ENCODE data around the gene LRP1B.
A peak's percentile ranks its signal among the peaks of the same experiment; 100 is the strongest.

LRP1B gene

DNA sequence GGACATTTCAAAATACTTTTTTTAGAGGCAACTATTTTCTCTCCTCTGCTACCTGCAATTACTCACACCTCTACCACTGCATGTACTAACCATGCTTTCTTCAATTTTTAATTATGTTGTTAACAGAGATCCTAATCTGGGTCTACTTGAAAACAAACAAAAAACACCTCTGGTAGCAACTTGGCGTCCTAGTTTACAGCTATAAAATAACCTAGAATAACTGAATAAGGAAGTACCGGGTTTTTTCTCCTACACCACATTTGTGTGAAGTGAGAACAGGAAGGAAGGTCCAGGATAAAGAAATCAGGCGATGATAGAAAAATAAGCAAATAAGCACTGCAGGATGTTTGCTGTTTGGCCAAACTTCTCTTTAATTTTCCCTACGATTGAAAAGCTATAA is 633.5 kb downstream of the LRP1B start:
- no peak for DNase-seq

DNA sequence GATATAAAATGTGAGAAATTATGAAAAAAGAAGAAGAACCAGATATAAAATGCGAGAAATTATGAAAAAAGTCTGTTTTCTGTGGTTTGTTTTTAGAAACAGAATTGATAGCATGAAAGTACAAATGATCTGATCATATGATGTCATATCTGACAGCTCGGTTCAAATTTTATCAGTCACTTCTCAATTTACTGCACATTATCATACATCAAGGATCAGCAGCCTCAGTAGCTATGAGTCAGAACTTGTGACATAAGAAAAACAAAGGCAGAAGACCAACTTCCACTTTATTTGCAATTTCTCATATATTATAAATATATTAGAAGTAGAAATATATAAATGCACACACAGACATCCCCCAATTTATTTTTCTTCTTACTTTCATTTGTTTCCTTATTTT is 634.0 kb downstream of the LRP1B start:
- DNase-seq: no peak

DNA sequence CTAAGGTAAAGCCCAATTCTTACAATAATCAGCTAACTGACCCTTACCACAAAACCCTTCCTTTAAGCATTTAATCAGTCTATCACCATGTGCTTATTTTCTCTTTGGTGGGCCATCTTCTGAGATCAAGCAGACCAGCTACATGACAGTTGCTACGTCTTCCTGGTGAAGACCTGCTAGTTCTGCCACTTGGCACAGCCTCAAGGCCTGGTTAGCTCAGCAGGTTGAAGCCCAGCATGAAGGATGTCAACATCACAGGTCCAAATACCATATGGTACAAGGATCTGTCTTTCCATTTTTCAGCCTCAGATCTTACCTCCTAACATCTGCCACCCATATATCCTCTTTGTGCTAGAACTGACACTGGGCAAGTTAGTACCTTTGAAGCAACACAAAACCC is 636.9 kb downstream of the LRP1B start:
- DNase-seq: no peak

DNA sequence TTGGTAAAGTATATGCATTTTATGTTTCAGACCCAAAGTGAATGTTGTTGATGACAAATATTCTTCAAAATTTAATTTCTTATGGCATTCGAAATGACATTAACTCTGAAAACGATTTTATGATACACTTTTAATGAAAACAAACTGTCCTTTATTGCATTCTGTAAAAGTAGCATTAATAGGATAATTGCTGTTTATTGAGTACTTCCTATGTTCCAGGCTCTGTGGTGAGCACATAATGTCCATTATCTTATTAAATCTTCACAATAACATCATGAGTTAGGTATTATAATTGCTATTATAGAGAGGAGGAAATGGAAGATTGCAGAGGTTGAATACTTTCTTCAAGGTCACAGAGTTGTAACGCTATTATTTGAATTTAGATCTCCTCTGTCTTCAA is 638.0 kb downstream of the LRP1B start:
- DNase-seq: no peak

DNA sequence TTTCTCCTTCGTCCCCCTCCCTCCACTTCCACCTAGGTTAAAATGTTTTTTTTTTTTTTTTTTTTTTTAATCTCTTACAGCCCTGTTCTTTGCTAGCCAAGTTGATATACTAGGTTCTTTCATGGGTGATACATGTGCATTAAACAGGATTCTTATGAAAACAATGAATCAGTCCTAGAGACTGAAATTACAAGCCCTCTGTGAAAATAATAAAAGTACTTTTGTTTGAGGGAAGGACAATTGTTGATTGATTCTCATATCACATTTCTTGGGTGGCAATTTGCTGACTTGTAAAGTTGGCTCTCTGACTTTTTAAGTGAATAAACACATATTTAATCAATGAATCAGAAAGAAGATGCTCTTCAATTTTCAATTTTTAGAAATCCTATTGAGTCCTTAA is 639.9 kb downstream of the LRP1B start:
- DNase-seq: no peak

DNA sequence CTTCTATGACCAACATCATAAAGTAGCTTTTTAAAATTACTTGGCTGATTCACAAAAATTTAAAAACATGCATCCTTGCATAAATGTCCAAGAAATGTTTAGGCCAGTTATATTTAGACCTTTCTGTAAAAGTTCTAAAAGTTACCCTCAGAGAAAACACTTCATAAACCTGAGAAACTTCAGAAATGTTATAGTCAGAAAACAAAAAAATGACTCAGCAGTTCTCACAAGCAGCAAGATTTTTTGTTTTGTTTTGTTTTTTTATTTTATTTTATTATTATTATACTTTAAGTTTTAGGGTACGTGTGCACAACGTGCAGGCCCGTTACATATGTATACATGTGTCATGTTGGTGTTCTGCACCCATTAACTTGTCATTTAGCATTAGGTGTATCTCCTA is 648.1 kb downstream of the LRP1B start:
- DNase-seq: no peak

DNA sequence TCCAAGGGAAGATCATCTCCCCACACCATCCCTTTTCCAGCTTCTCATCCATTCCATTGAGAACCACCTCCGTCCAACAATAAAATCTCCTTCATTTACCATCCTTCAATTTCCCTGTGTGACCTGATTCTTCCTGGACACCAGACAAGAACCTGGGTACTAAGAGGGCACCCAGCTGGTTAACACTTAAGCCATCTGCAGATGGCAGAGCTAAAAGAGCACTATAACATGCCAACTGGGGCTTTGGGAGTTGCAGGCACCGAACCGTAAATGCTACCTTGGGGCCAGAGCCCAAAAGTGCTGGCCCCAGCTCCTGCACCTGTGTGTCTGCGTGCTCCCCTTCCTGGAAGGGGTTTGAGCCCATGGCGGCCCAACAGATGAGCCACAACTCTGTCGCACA is 655.0 kb downstream of the LRP1B start:
- DNase-seq: no peak

DNA sequence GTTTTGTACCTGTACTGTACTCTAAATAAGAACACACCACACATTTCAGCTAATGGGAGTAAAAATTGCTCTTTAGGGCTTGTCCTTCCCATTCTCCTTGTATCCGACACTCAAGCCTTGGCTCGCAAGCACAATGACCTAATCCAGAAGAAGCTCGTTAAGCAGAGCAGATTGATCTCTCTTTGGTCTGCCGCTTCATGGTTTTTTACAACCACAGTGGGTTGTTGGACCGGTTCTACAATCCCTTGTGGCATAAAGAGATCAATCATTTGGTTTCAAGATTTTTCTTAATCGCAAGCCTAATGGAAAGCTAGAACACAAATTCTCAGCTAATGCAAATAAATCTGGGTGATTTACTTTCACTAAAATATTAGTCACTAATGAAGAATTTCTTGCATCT is 662.1 kb downstream of the LRP1B start:
- peak; percentile 91 for DNase-seq

DNA sequence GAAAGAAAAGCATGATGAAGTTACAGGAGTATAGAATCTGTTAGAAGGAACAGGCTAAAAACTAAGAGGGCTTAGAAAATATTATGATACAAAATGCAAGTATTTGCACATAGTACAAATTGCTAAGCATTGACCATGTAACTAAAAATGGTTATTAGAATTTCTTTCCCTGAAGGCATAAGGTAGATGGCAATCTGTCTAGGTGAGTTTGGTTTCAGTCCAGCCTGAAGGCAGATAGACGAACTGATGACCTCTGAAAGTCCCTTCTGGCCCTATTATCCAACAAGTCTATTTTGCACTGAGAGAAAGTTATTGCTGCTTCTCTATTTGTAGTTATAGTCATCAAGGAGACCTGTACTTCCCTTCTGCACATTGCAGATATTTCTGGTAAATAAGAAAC is 663.5 kb downstream of the LRP1B start:
- DNase-seq: no peak

DNA sequence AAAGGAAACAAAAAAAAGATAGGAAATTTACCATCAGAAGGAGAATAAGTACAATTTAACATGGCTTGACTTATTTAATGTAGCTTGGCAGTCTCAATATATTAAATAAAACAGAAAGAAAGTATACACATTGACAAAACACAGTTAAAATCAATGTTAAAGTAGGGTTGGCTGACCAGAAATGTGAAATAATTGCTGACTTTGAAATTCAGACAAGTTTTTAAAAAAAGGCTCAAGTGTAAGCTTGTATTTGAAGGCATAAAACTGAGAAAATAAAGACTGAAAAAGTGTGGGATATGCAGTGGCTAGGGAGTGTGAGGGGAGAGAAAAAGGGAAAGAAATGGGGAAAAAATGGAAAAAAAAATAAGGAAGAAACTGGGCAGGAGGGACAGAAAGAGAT is 665.8 kb downstream of the LRP1B start:
- DNase-seq: no peak

DNA sequence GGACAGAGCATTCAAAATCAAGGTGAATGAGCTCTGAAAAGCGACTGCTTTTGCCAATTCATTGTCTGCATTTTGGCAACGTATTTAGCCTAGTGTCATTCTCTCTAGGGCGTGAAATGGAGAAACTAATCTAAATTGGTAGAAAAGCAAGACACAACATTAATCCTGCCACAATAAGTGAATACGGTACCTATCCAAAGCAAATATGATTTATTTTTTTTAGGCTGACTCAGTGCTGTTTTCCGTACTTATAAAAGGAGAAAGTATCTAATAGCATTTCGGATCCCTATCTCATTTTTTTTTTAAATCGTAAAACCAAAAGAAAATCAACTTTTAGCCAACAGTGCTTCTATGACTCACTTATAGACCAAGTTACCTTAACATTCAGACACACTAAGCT is 672.5 kb downstream of the LRP1B start:
- no peak for DNase-seq

DNA sequence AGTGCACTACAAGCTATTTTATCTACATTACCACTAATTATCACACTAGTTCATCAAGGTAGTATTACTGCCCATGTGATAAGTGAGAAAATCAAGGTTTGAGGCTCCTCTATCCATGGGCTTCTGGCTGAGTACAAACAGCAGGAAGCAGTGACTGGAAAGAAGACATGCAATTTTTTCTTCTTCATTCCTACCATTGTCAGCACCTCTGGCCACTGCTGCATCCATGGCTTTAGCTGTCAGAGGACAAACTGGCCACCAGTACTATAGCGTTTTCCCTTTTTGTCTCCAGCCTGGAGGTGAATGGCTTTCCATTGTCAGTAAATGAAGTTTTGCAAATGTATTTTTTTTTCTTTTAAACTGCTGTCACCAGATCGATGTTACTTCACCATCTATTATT is 674.9 kb downstream of the LRP1B start:
- DNase-seq: no peak

DNA sequence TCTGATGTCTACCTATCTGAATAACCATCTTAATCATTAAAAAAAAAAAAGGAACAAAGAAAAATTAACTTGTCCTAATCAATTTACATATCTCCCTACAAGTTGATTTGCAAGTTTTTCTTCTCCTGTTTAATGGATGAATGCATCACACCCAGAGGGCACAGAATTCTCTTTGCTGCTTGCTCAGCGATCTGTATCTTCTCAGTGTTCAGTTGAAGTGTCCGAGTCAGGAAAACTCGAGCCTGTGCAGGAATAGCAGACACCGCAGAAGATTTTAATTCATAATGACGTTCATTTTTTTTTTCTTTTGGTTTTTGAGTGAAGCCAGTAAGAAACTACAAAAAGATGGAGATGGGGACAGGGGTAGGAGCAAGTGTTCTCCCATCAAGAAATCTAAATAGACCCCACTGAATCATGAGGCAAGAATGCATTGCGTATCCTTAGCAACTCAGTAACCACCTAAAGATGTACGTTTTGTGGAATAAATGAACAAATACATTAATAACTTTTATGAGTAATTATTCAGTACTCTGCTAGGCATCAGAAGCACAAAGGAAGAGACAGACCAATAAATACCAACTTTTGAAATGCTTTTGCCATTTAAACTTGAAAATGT is 675.5 kb downstream of the LRP1B start:
- peak; percentile 79 for DNase-seq

DNA sequence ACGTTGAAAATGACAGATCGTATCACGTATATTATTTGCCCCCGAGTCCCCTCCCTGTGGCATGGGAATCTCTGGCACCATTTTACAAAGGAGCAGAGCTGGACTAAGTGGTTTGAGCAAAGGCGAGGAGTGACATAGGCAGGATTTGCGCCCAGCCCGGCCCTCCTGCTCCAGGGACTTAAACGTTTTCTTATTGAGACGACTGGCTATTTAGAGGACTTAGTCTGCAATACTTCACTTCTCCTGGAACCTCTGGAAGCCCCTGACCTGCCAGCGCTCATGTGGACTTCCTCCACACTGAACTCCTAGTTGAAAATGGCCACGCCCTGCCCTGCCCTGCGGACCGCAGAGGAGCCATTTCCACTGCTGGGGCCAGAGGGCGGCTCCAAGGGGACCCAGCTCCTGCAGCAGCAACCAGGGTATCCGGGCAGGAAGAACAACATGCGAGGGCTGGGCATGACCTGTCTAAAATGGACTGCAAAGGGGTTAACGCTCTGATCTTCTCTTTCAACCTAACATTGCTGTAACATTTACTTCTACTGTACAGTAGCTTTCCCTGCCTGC is 690.7 kb downstream of the LRP1B start:
- DNase-seq: no peak

DNA sequence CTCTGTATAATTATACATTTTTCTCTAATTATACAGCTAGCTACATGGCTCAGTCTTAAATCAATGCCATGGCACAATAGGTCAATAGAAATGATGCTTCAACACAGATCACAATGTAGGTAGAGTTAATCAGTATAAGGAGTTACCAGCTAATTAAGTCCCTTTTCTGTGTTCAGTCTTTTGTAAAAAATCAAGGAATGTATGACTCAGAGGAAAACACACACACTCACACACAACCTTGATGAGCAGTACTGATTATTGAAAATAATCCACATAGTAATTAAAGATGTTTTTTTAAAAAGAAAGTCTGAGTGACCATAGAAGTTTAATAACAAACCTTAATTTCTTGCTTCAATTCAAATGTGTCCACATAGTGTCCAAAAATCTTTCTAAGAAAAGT is 691.3 kb downstream of the LRP1B start:
- no peak for DNase-seq

DNA sequence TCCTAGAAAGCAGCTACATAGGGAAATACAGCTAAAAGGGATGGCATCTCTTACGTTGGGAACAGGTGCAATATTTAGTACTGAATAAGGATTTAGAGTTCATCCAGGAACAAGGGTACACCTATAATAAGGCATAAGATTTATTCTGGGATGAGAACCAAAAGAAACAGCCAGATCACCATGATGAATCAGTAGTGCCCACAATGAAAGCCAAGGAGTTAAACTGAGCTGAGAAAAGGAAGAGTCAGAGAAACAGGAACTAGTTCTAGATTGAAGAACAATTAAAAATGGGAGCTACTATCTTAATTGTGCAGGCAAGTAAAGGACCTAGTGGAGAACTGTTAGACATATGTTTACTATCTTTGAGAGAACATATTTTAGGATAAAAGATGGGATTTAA is 692.3 kb downstream of the LRP1B start:
- DNase-seq: no peak

DNA sequence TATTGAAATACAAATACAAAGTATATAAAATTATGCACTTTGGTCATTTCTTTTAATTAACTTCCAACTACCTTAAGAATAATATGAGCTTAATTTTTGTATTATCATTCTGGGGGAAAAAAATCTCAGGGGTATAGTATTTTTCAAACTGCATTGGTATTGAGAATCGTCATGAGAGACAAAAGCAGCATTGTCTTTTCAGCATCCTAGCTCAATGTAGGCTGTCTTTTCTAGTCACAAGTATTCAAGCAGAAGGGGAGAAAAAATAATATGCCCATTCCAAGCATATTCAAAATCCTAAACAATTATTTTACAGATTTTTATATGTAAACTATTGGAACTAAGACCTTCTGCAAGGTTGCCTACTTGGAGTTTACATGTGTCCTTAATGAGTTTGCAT is 693.3 kb downstream of the LRP1B start:
- no peak for DNase-seq

DNA sequence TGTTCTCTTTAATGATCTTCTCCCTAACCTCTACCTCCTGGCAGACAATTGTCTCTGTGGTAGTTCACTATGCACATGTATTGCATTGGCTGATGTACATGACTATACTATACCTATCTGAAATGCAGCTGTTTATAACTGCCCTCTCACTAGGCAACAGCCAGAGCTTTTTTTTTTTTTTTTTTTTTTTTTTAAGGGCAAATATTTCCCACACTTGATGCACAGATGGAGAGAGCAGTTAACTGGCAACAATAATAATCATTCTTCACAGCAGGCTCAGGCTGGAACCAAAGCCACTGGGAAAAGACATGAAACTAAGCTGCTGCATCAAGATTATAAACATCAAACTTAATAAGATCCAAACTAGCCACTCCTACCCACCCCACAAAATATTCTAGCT is 707.7 kb downstream of the LRP1B start:
- DNase-seq: no peak

DNA sequence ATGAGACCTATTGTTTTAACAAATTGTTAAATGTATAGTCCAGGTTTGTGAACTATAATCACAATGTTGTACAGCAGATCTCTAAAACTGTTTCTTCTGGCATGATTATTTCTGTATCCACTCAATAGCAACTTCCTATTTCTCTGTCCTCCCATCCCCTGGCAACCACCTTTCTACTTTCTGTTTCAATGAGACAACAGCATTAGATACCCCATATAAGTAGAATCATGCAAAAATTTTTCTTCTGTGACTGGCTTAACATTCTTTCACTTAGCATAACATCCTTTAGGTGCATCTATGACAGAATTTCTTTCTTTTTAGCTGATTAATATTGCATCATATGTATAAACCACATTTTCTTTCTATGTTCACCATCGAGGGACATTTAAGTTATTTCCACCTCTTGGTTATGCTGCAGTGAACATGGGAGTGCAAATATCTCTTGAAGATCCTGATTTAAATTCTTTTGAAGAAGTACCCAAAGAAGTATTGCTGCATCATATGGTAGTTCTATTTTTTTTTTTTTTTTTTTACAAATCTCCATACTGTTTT is 713.5 kb downstream of the LRP1B start:
- no peak for DNase-seq

DNA sequence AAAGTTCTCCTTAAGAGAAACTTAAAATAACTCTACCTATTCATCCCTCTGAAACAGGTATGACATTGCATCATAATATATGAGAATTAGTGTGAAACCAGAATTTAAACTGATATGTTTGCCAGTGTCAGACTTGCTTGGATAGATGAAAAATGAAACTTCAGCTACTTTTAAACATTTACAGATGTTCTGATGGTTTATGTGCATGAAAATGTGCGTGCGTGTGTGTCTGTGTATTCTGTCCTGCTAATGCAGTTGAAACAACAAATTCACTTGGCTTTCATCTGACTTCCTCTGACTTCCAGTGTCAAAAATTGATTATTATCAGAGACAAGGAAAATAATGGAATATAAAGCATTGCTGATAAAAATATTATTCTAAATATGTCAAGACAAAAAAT is 719.4 kb downstream of the LRP1B start:
- no peak for DNase-seq

DNA sequence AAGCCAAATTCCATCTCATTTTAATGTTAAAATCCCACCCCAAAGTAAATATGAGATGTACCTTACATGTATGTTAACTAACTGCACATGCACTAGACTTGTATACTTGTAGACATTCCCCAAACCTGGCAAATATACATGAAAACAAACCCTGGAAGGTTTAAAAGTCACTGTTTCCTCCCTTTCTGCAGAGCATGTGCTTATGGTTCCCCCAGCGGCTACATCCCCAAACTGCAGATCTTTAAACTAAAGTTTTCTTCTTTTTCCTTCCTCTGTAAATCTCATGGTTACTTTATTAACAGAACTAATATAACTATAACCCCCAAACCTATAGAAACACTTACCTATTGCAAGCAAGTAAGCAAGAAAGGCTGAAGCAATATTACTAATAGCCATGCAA is 731.5 kb downstream of the LRP1B start:
- no peak for DNase-seq

DNA sequence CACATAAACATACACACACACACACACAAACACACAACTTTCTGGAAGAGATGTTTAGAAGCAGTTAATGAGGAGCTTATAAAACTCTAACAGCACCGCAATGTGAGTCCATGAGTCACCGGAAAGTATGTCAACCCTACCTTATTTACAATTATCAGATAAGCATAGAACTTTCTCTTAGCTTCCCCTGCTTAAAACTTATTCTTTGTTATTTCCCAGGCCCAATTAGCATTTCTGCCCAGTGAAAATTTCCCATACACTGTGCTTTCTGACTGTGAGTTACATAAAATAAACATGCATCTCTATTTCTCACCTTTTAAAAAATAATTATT is 737.6 kb downstream of the LRP1B start:
- DNase-seq: no peak

DNA sequence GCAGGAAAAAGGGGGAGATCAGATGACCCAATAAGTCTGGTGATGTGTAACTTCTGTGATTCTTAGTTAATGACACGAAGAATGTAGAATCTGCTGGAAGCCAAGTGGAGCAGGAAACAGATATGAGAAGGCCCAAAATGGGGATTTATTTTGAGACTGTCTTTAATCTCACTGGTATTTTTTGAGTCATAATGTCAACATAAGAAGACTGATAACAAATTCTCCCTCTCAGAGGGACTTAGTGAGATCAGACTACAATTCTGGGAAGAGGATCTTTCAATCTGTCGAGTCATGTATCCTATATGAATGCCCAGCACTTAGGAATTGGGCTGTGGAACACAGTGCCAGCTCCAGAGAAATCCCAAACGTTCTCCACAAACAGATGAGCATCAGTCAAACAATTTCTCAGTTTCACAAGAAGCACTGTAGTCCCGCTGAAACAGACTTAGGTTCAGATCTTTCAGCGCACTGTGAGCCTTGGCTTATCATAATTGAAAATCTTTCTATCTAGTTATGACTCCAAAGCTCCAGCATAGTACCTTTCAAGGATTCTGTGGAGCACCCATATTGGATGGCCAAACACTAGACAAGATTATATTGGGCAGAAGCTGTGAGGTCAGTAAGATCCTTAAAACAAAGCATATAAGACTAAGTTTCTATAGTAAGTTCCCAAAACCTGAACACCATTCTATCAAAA is 738.2 kb downstream of the LRP1B start:
- DNase-seq: peak; percentile 57

DNA sequence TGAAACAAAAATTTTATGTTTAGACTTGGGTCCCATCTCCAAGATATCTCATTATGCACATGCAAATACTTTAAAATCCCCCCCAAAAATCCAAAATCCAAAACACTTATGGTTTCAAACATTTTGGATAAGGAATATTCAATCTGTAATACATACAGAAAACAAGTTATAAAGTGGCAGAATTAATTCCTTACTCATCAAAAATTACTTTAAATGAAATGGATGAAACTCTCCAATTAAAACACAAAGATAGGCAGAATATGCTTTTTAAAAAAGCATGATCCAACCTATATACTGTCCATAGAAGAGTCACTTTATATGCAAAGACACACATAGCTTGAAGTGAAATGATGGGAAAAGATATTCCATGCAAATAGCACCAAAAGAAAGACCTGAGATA is 744.6 kb downstream of the LRP1B start:
- no peak for DNase-seq

DNA sequence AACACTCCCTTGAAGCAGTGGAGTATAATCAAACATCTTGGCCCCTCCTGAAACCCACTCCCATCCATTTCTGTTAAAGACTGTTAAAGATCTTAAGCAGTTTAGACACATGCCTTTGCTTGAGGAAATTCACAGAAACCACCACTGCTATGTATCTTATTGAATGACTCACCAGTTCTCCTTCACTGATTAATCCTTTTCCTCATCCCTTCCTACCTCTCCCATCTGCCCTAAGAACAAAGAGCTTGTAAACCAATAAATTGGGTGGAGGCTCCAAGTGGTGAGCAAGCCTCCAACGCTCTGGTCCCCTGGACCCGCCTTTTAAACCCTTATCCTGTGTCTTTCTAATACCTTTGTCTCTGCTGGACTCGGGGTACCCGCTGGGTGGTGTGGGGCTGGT is 746.1 kb downstream of the LRP1B start:
- no peak for DNase-seq
